ENCODE measurements around the gene DENND4B. TPM values are rescaled to one million over a fixed set of nuclear protein-coding genes. Genes with fewer than 3 reads are reported as not detected.

DENND4B gene
- total RNA-seq, 4 donors from 2014 or later = 19.2 to 30.4 (median 26.2) TPM

DNA sequence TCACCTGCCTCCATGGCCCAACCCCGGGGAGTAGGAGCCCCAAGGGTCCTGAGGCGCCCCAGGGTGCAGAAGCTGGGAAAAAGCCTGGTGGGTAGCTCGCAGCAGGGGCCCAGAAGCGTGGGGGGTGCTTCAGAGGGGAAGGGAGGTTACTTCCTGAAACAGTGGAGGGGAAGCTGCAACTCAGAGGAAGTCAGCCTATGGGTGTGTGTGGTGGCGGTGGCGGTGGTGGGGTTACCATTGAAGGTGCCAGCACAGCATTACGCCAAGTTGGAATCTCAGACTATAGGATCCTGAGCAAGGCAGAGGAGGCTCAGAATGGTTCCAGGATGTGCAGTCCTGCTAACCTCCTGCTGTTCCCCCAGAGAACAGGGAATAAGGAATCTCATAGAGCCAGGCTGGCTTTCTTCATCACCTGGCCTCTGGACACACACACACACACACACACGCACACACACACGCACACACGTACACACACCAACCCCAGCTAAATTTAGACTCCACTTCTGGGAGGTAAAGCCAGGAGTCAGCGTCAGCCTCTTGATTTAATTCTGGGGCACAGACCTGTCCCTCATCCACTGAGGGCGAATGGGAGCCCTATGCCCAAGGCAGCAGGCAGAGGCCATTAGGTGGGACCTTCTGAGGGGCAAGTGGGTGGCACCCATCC, 1.3 kb downstream of the DENND4B start:
- Histone ChIP-seq H3K4me3 (peak overlapping the region; percentile 78 to 98 (median 88)), H3K4me1 (peaks cover 27 to 37% (median 29%) of the 10 kb centered on the region in 4 donors), H3K36me3 (peaks cover 26 to 74% (median 64%) of the 10 kb centered on the region in 4 donors), H3K27ac (replicated peaks in 1 of 4) (peak overlapping the region; percentile 98 to 100 (median 98)), H3K27me3 (no peaks in the 10 kb centered on the region), H3K9me3 (no peaks in the 10 kb centered on the region)
- intact Hi-C loops (cut with DNase I) = loop anchor here (5.0 to 10.0 kb wide), 2 partner anchors 42 to 120 kb away; partner anchors contain the start of gene RAB13
- TF ChIP-seq CTCF (IDR thresholded peaks at IDR 0.05) = no peak
- TF ChIP-seq POLR2AphosphoS5 (IDR thresholded peaks at IDR 0.05) = no peak
- TF ChIP-seq EP300 (IDR thresholded peaks at IDR 0.05) = no peak
- no peak for TF ChIP-seq POLR2A (IDR thresholded peaks at IDR 0.05; ENCODE audit: low read depth)
- DNase-seq (ENCODE audit: extremely low spot score) = no peak
- WGBS = 33% methylated on average over 12 of the region's 12 CpGs

DNA sequence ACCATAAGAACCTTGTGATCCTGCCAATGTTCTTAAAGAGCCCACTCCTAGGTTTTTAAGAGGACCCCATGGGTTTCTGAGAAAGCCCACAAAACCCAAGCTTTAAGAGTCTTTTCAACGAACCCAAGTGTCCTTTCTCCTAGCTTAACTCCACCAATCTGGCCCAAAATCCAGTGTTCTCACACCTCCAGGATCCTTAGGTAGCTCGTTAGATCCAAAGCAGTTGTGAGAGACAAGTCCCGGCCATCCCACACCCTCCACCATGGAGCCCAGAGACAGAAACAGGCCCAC, 1.7 kb downstream of the DENND4B start:
- 70% methylated on average over 3 of the region's 3 CpGs for WGBS
- TF ChIP-seq POLR2A (IDR thresholded peaks at IDR 0.05; ENCODE audit: low read depth) (no peak), POLR2AphosphoS5 (IDR thresholded peaks at IDR 0.05) (no peak), EP300 (IDR thresholded peaks at IDR 0.05) (no peak), CTCF (IDR thresholded peaks at IDR 0.05) (no peak)
- intact Hi-C loops (cut with DNase I) = loop anchor here (5.0 to 10.0 kb wide), 2 partner anchors 43 to 120 kb away; partner anchors contain the start of gene RAB13
- peak overlapping the region; percentile 98 to 100 (median 98) for H3K27ac ChIP-seq (replicated peaks in 1 of 4)
- DNase-seq (ENCODE audit: extremely low spot score) = no peak
- H3K4me3 ChIP-seq = peak overlapping the region; percentile 78 to 98 (median 88)
- no peaks in the 10 kb centered on the region for H3K27me3 ChIP-seq
- H3K36me3 ChIP-seq = peaks cover 24 to 74% (median 64%) of the 10 kb centered on the region in 4 donors
- no peaks in the 10 kb centered on the region for H3K9me3 ChIP-seq
- peaks cover 27 to 37% (median 29%) of the 10 kb centered on the region in 4 donors for H3K4me1 ChIP-seq

DNA sequence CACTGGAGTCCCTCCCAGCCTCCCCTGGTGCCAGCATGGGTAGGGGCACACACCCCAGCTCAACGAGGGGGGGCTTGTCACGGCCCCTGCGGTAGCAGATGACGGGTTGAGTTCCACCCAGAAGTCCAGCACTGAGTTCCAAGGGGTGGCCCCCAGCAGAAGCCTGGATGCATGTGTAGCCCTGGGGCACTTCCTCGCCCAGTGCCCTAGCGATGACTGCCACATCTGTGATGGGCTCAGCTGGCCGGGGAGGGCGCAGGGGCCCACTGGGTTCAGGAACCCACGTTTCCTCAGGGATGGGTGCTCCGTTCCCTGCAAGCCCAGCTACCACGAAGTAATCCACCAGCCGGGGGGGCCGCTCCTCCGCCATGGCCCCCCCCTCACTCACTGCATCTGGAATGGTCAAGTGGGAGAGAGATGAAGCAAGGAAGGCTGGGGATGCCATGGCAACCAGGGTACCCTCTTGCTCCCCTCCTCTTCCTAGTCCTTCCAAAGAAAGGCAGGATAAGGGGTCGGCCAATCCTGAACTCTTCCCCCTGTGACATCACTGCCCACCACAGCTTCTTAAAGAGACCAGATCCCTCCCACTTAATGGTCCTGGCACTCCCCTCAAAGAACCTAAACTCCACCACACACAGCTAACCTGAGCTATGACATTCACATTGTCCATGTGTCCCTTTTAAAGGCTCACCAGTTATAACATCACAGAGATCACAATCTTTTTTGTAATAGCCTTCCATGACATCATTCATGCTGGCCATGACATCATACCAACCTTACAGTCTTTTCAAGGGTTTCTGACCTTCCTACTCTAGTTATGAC, 2.3 kb downstream of the DENND4B start:
- Histone ChIP-seq H3K4me1 (peaks cover 27 to 37% (median 29%) of the 10 kb centered on the region in 4 donors), H3K9me3 (no peaks in the 10 kb centered on the region), H3K27me3 (no peaks in the 10 kb centered on the region), H3K36me3 (peaks cover 27 to 74% (median 64%) of the 10 kb centered on the region in 4 donors), H3K4me3 (peak overlapping the region; percentile 78 to 98 (median 88)), H3K27ac (replicated peaks in 1 of 4) (peak overlapping the region; percentile 98 to 100 (median 98))
- DNase-seq (ENCODE audit: extremely low spot score) = no peak
- intact Hi-C loops (cut with DNase I) = loop anchor here (10.0 kb wide), 1 partner anchor 119 kb away; no protein-coding TSS in a partner anchor
- WGBS = 82% methylated on average over 15 of the region's 15 CpGs
- TF ChIP-seq CTCF (IDR thresholded peaks at IDR 0.05) (no peak), POLR2AphosphoS5 (IDR thresholded peaks at IDR 0.05) (no peak), EP300 (IDR thresholded peaks at IDR 0.05) (no peak), POLR2A (IDR thresholded peaks at IDR 0.05; ENCODE audit: low read depth) (no peak)

GRCh38 chr1:153942766-153943549, 3.6 kb downstream of the DENND4B start:
- WGBS = 77% methylated on average over 11 of the region's 11 CpGs
- Histone ChIP-seq H3K4me1 (peaks cover 27 to 37% (median 29%) of the 10 kb centered on the region in 4 donors), H3K27me3 (no peaks in the 10 kb centered on the region), H3K27ac (replicated peaks in 1 of 4) (no peak overlapping the region), H3K4me3 (no peak overlapping the region), H3K36me3 (peaks cover 15 to 74% (median 60%) of the 10 kb centered on the region in 4 donors), H3K9me3 (no peaks in the 10 kb centered on the region)
- TF ChIP-seq POLR2AphosphoS5 (IDR thresholded peaks at IDR 0.05) (no peak), POLR2A (IDR thresholded peaks at IDR 0.05; ENCODE audit: low read depth) (no peak), EP300 (IDR thresholded peaks at IDR 0.05) (no peak), CTCF (IDR thresholded peaks at IDR 0.05) (no peak)
- intact Hi-C loops (cut with DNase I) = loop anchor here (10.0 kb wide), 1 partner anchor 118 kb away; no protein-coding TSS in a partner anchor
- DNase-seq (ENCODE audit: extremely low spot score) = no peak
